HepG2 (cell line): Measurements from ENCODE around the gene SHC1. TPM values are rescaled to one million over a fixed set of nuclear protein-coding genes. Genes with fewer than 3 reads are reported as not detected.

Experiments
- BRCA1 ChIP-seq: sonication (generic); formaldehyde crosslinking; IDR thresholded peaks from 2 replicates; pipeline ENCODE4 v1.4.0; 2020; ENCODE audit warnings: missing genetic modification reagents
- DDIT3 ChIP-seq: sonication (generic); formaldehyde crosslinking; IDR thresholded peaks from 2 replicates; pipeline ENCODE4 v1.4.0; 2020; ENCODE audit warnings: mild to moderate bottlenecking, missing genetic modification reagents
- FOXA1 ChIP-seq, 2 experiments: fragments of 450-650 bp in 1 of 2; sonication (generic) in 1 of 2; formaldehyde crosslinking in 1 of 2; IDR thresholded peaks; 2 replicates each; pipeline versions ENCODE4 v1.4.0 to v1.6.1; 2016 to 2020; ENCODE audit warnings: missing genetic modification reagents in 1 of 2
- HDAC1 ChIP-seq: sonication (generic); formaldehyde crosslinking; IDR thresholded peaks from 2 replicates; pipeline ENCODE4 v1.5.1; 2020; ENCODE audit warnings: mild to moderate bottlenecking, missing genetic modification reagents
- RFX1 ChIP-seq: fragments of 450-650 bp; IDR thresholded peaks from 2 replicates; pipeline ENCODE4 v1.6.1; 2017
- RFX3 ChIP-seq: IDR thresholded peaks from 2 replicates; pipeline ENCODE4 v1.6.1; 2016; ENCODE audit warnings: missing biosample characterization, missing genetic modification reagents
- RXRB ChIP-seq: IDR thresholded peaks from 2 replicates; pipeline ENCODE4 v1.6.1; 2016; ENCODE audit warnings: borderline replicate concordance, missing genetic modification reagents, missing compliant biosample characterization
- SMC3 ChIP-seq: IDR thresholded peaks from 2 replicates; pipeline ENCODE4 v1.6.1; 2011; ENCODE audit warnings: low read length, improper control_type of control experiment
- ZNF724P ChIP-seq: sonication (generic); formaldehyde crosslinking; IDR thresholded peaks from 2 replicates; pipeline ENCODE4 v1.8.0; 2022; ENCODE audit warnings: missing genetic modification reagents, borderline replicate concordance
- ZNF761 ChIP-seq: sonication (generic); formaldehyde crosslinking; conservative IDR thresholded peaks from 2 replicates; pipeline ENCODE4 v1.4.0; 2020; ENCODE audit warnings: mild to moderate bottlenecking, missing genetic modification reagents
- ZNF816 ChIP-seq: sonication (generic); formaldehyde crosslinking; IDR thresholded peaks from 2 replicates; pipeline ENCODE4 v1.8.0; 2022; ENCODE audit warnings: missing genetic modification reagents, mild to moderate bottlenecking, borderline replicate concordance
- polyA plus RNA-seq, 8 experiments: library from polyadenylated mRNA; depleted of rRNA in 3 of 8; stranded (reverse) in 7 of 8; unstranded in 1 of 8; fragments of >200 nt; fragmentation: Illumina TruSeq in 4 of 8; extraction: Trizol in 4 of 8; gene quantifications; 2 replicates each; pipeline versions ENCODE4 v1.2.1 to v1.2.3, GENCODE V29; 2011 to 2016; ENCODE audit warnings: low read depth in 4 of 8, missing spikeins in 1 of 8, mixed read lengths in 1 of 8; ENCODE audit not compliant: insufficient read depth in 1 of 8
- total RNA-seq, 5 experiments: library from RNA; depleted of rRNA; stranded (reverse); fragments of >200 nt; fragmentation: Illumina TruSeq; extraction: Trizol; gene quantifications; 2 replicates each; pipeline ENCODE4 v1.2.3, GENCODE V29; 2016; ENCODE audit warnings: low read depth in 1 of 5
- TF ChIP-seq, protein P1 (sequence below): sonication (generic); formaldehyde crosslinking; IDR thresholded peaks from one replicate; pipeline ENCODE4 v1.5.1; 2020; ENCODE audit warnings: mild to moderate bottlenecking, missing genetic modification reagents; ENCODE audit errors: not compliant biosample characterization
- TF ChIP-seq, protein P2 (sequence below), 2 experiments: sonication (generic) in 1 of 2; formaldehyde crosslinking in 1 of 2; IDR thresholded peaks; 2 replicates each; pipeline versions ENCODE4 v1.6.1 to v1.9.0; 2014 to 2022; ENCODE audit warnings: antibody characterized with exemption in 1 of 2, borderline replicate concordance in 1 of 2, inconsistent platforms in 1 of 2, low read depth in 1 of 2, missing genetic modification reagents in 1 of 2
- TF ChIP-seq, protein P3 (sequence below): IDR thresholded peaks from 2 replicates; pipeline ENCODE4 v1.6.1; 2016; ENCODE audit warnings: missing genetic modification reagents, missing compliant biosample characterization

SHC1 gene
- total and polyA plus RNA-seq, 2 of the 13 experiments (the other 11 are each of a cell fraction or from before 2014, with no cell fraction given): 52.0 to 137 TPM

GRCh38 chr1:154955039-154955717, 15.4 kb downstream of the SHC1 start (continued):
- TF ChIP-seq, protein P1, sequence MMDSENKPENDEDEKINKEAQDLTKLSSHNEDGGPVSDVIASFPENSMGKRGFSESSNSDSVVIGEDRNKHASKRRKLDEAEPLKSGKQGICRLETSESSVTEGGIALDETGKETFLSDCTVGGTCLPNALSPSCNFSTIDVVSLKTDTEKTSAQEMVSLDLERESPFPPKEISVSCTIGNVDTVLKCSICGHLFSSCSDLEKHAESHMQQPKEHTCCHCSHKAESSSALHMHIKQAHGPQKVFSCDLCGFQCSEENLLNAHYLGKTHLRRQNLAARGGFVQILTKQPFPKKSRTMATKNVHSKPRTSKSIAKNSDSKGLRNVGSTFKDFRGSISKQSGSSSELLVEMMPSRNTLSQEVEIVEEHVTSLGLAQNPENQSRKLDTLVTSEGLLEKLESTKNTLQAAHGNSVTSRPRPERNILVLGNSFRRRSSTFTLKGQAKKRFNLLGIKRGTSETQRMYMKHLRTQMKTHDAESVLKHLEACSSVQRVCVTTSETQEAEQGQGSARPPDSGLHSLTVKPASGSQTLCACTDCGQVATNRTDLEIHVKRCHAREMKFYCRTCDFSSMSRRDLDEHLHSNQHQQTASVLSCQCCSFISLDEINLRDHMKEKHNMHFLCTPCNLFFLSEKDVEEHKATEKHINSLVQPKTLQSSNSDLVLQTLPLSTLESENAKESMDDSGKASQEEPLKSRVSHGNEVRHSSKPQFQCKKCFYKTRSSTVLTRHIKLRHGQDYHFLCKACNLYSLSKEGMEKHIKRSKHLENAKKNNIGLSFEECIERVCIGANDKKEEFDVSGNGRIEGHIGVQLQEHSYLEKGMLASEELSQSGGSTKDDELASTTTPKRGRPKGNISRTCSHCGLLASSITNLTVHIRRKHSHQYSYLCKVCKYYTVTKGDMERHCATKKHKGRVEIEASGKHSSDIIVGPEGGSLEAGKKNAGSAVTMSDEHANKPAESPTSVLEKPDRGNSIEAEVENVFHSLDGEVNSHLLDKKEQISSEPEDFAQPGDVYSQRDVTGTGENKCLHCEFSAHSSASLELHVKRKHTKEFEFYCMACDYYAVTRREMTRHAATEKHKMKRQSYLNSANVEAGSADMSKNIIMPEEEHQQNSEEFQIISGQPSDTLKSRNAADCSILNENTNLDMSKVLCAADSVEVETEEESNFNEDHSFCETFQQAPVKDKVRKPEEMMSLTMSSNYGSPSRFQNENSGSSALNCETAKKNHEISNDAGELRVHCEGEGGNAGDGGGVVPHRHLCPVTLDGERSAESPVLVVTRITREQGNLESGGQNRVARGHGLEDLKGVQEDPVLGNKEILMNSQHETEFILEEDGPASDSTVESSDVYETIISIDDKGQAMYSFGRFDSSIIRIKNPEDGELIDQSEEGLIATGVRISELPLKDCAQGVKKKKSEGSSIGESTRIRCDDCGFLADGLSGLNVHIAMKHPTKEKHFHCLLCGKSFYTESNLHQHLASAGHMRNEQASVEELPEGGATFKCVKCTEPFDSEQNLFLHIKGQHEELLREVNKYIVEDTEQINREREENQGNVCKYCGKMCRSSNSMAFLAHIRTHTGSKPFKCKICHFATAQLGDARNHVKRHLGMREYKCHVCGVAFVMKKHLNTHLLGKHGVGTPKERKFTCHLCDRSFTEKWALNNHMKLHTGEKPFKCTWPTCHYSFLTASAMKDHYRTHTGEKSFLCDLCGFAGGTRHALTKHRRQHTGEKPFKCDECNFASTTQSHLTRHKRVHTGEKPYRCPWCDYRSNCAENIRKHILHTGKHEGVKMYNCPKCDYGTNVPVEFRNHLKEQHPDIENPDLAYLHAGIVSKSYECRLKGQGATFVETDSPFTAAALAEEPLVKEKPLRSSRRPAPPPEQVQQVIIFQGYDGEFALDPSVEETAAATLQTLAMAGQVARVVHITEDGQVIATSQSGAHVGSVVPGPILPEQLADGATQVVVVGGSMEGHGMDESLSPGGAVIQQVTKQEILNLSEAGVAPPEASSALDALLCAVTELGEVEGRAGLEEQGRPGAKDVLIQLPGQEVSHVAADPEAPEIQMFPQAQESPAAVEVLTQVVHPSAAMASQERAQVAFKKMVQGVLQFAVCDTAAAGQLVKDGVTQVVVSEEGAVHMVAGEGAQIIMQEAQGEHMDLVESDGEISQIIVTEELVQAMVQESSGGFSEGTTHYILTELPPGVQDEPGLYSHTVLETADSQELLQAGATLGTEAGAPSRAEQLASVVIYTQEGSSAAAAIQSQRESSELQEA (CRISPR knock-in tag): no peak
- TF ChIP-seq RXRB (CRISPR knock-in tag): 0 out of 2 replicates have a peak, but pooled peaks have one; percentile 12
- no peak for TF ChIP-seq ZNF761 (CRISPR knock-in tag)
- TF ChIP-seq BRCA1 (CRISPR knock-in tag): no peak
- TF ChIP-seq, protein P2, sequence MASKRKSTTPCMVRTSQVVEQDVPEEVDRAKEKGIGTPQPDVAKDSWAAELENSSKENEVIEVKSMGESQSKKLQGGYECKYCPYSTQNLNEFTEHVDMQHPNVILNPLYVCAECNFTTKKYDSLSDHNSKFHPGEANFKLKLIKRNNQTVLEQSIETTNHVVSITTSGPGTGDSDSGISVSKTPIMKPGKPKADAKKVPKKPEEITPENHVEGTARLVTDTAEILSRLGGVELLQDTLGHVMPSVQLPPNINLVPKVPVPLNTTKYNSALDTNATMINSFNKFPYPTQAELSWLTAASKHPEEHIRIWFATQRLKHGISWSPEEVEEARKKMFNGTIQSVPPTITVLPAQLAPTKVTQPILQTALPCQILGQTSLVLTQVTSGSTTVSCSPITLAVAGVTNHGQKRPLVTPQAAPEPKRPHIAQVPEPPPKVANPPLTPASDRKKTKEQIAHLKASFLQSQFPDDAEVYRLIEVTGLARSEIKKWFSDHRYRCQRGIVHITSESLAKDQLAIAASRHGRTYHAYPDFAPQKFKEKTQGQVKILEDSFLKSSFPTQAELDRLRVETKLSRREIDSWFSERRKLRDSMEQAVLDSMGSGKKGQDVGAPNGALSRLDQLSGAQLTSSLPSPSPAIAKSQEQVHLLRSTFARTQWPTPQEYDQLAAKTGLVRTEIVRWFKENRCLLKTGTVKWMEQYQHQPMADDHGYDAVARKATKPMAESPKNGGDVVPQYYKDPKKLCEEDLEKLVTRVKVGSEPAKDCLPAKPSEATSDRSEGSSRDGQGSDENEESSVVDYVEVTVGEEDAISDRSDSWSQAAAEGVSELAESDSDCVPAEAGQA (IDR thresholded peaks at IDR 0.05; ENCODE audit: low read depth): no peak
- TF ChIP-seq, protein P2 (CRISPR knock-in tag; IDR thresholded peaks at IDR 0.05; ENCODE audit: borderline replicate concordance): no peak
- no peak for TF ChIP-seq DDIT3 (CRISPR knock-in tag)
- no peak for TF ChIP-seq SMC3
- peak; percentile 91 for TF ChIP-seq RFX1
- TF ChIP-seq, protein P3, sequence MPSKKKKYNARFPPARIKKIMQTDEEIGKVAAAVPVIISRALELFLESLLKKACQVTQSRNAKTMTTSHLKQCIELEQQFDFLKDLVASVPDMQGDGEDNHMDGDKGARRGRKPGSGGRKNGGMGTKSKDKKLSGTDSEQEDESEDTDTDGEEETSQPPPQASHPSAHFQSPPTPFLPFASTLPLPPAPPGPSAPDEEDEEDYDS: peak; percentile 55; the same call in 1 of the 2 replicates
- TF ChIP-seq RFX3 (CRISPR knock-in tag): peak; percentile 84
- 0 out of 2 replicates have a peak, but pooled peaks have one; percentile 23 for TF ChIP-seq ZNF816 (CRISPR knock-in tag)
- no peak for TF ChIP-seq ZNF724P (CRISPR knock-in tag)
- TF ChIP-seq FOXA1 (IDR thresholded peaks at IDR 0.05): no peak
- TF ChIP-seq FOXA1 (CRISPR knock-in tag; IDR thresholded peaks at IDR 0.05): peak; percentile 24; the same call in 1 of the 2 replicates
- peak; percentile 58 for TF ChIP-seq HDAC1 (CRISPR knock-in tag)
